ENCODE measurements around the gene TTYH2.

The TTYH2 gene

DNA sequence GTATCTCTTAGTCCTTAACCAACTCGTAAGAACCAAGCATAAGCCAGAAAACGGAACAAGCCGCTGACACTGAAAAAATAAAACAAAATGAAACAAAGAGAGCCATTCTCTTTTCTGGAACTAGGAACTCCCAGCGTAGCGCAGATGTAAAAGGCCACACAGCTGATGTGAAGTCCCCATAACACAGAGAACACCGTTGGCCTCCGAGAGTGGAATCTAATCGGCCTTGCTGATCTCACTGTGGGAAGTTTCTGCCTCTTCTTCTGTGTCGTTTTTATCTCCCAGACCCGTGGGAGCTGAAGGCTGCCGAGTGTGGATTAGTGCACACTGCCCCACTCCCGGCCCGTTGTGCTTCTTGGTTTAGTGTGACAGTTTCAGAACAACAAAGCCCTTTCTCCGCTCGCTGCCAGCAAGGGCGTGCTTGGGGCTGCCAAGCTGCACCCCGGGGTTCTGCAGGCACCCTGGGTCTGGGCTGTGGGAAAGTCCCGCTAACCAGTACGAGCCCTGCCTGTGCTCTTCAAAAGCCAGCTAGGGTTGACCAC lies 21.7 kb downstream of the TTYH2 start:
- no peak for DNase-seq (ENCODE audit: low read depth in 2 of 2)

DNA sequence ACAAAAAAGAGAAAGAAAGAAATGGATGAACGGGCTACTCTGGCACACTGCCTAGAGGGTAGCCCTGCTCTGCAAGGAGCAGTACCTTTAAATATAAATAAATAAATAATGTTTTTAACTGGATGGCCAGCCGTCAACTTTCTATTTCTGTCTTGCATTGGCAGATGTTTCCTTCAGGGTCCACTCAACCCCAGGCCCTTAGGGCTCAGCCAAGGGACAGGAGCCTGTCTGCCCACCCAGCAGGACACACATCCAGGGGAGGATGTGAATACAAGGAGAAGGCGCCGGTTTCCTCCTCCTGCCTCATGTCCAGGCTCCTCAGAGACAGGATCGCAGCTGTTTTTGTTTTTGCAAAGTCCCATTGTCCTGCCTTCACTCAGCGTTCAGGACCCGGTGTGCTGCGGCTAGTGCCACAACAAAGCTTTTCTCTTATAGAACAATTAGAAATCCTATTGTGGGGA lies 22.6 kb downstream of the TTYH2 start:
- no peak for DNase-seq (ENCODE audit: low read depth in 2 of 2)

- no peak for DNase-seq (ENCODE audit: low read depth in 2 of 2)
These were observed 23.9 kb downstream of the TTYH2 start for GRCh38 chr17:74237321-74237720.

DNA sequence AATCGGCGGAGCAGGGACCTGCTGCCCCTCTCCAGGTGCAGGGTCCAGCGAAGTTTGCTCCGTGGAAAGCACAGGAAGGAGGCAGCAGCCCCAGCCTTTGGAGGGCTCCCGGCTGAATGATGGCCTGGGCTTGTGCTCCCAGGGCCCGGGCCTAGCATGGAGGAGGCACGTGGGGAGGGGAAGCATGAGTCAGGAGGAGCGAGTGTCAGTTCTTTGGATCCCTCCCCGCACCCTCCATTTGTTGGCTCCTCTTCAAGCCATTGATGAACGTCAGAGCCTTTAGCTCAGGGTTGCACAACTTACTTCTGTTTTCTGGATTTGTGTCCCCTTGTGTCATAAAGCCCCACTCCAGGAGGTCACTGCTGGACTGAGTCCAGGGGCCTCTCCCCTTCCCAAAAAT lies 25.8 kb downstream of the TTYH2 start:
- DNase-seq (ENCODE audit: low read depth in 2 of 2) = no peak

GRCh38 chr17:74240618-74241205 lies 27.3 kb downstream of the TTYH2 start:
- DNase-seq (ENCODE audit: low read depth in 2 of 2) = no peak

DNA sequence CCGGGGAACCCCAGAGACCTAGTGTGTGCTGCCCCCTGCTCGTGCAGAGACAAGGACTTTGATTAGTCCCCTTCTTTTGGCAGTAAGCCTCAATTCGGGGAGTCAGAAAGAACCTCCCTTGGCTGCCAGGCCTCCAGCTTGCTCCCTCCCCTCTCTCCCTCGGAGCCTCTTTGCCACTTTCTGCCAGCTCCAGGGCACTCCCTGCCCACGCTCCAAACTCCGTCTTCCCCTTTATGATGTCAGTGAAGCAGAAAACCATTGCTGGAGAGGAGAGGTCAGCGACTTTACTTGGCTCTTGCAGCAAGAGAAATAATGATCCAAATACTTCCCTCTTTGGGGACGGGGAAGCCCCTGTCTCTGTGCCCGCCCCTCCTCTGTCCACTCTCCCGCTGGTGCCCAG lies 28.1 kb downstream of the TTYH2 start:
- no peak for DNase-seq (ENCODE audit: low read depth in 2 of 2)

- no peak for DNase-seq (ENCODE audit: low read depth in 2 of 2)
These were observed 28.5 kb downstream of the TTYH2 start for GRCh38 chr17:74241847-74242246.

GRCh38 chr17:74243013-74243755 lies 29.8 kb downstream of the TTYH2 start:
- DNase-seq (ENCODE audit: low read depth in 2 of 2) = no peak

DNA sequence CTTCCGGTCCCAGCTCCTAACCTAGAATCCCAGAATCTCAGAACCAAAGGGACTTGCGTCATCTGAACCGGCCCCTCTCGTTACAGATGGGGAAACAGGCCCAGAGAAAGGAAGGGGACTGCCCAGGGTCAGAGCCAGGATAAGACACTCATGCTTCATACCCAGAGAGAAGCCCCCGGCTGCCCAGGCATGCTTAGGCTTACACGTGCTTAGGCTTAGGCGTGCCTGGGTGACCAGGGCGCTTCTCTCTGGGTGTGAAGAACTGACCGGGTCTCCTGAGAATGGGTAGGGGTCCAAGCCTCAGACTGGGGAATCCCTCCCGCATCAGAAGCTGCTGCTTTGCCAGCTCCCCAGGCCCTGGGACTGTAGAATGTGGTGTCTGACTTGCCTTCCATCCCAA lies 30.8 kb downstream of the TTYH2 start:
- no peak for DNase-seq (ENCODE audit: low read depth in 2 of 2)

DNA sequence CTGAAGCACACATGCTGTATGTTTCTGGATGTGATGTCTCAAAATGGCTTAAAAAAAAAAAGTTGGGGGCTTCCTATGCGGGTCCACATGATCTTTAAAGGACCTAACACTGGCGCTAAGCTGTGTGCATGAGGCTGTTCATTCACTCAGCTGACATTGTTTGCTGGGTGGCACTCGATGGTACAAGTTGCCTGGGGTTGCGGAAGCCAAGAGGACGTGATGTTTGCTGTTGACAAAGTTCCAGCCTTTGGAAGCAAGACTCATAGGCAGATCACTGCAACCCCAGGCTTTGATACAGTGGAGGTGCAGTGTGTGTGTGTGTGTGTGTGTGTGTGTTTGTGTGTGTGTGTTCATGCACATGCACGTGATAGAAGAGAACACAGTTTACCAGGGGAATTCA lies 31.2 kb downstream of the TTYH2 start:
- DNase-seq (ENCODE audit: low read depth in 2 of 2) = no peak

DNA sequence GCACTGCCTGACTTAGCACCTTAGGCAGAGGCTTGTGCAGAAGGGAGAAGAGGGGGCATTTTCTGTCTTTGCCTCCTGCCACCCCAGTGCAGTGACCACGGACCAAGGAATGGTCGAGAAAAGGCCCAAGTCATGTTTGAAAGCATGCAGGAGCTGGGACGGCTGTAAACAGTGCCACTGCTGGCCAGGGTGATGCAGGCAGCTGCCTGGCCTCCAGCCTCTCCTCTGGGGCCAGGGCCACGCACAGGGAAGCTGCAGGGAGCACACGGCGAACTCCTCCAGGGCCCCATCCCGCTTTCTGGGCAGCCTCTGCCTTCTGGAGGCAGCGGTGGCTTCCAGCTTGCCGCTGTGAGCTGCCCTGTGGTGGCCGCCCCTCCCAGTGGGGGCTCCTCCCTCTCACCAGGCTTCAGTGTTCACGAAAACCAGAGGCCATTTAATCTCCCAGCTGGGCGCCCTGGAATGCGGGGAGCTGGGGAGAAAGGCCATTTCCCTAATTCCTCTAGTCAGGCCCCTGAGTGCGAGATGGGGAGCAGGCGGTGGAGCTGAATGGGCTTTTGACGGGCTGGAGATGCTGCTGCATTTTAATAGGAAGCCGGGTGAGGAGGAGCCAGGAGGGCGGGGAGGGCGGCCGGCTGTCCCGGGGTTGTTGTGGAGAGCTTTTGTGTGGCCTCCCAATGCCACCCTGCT lies 31.9 kb downstream of the TTYH2 start:
- no peak for DNase-seq (ENCODE audit: low read depth in 2 of 2)

DNA sequence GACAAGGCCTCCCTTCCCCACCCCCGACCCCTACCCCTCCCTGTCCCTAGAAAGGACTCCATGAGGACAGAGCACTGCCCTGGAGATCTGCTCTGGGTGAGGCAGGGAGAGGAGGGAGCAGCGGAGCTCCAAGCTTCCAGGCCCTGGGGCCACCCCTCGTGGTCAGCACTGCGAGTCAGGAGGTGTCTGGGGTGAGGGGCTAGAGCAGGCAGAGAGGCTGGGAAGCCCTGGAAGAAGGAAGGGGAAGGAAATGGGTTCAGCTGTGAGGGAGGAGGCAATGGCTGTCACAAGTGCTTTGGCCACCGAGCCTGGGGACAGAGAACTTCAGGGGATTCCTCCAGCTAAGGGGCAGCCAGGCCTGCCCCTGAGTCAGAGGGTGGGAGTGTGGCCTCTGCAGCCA lies 32.5 kb downstream of the TTYH2 start:
- DNase-seq (ENCODE audit: low read depth in 2 of 2) = no peak

DNA sequence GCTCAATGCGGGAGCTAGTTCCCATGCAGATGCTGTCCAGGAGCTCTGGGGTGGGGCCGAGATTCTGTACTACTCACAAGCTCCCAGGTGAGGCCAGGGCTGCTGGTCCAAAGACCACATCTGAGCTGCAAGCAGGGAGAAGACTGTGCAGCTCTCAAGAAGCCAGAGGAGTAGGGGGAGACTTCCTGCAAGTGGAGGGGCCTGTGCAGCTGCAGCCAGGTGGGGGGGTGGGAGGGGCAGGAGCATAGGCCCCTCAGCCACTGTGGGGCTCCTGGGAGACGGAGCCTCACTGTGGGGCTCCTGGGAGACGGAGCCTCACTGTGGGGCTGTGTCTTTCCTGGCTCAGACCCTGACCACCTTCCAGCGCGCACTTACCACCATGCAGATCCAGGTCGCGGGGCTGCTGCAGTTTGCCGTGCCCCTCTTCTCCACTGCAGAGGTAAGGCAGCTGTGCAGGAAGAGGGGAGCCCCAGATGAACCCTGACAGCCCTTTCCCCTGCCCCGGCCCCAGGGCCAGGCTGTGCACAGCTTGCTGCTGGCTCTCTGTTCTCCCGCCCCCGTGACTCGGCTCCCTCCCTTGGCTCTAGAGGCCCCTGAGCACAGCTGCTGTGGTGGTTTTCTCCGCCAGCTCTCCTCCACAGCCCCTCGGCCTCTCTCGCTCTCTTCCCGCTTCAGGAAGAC lies 36.4 kb downstream of the TTYH2 start:
- no peak for DNase-seq (ENCODE audit: low read depth in 2 of 2)

DNA sequence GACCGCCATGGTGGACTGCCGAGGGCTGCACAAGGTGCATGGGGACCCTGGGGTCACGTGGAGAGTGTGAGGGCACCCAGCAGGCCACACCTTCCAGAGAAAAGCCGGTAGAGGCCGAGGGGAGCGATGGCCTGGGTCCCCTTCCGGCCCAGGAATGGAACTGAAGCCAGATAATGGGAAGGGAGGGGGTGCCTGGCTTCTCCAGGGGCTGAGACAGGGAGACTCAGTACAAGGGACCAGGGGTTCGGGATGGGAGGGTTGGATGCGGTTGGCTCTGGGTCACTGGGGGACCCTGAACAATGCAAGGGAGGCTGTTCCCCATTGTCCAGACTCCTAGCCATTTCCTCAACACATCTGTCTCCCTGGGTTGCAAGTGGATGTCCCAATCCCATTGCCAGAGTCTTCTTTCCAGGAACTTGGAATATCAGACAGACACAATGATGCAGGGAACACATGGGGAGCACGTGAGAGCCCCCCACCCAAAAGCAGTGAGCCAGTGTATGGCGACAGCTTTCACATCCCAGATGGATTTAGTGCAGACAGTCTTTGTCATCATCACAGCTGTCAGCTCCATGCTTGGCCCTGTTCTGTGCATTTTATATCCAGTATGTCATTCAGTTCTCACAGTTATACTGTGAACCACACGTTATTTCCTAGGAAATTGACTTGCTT lies 37.1 kb downstream of the TTYH2 start:
- no peak for DNase-seq (ENCODE audit: low read depth in 2 of 2)

DNA sequence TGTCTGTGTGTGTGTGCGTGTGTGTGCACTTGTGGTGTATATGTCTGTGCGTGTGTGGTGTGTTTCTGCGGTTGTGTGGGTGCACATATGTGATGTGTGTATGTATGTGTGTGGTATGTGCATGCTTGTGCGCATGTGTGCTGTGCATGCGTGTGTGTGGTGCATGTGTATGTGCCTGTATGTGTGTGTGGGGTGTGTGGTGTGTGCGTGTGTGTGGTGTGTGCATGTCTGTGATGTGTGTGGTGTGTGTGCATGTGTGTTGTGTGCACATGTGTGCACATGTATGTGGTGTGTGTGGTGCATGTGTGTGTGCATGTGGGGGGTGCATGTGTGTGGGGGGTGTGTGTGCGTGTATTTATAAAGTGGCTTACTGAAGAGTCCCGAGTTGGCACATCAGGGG lies 37.7 kb downstream of the TTYH2 start:
- DNase-seq (ENCODE audit: low read depth in 2 of 2) = no peak

DNA sequence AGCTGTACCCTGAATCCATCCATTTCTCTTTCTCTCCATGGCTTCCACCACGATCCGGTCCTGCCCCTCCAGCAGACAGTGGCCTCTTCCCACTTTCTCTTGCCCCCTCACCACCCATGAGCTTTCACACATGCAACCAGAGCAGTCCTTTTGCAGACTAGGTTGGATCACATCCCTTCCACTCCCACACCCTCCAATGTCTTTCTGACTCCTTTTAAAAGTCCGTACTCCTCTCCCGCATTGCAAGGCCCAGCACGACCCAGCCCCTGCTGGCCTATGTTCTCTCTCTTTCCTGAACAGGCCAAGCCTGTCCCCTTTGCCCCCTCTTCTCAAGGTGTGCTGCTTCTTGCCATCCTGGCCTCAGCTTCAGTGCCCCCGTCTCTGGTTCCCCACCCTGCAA lies 38.2 kb downstream of the TTYH2 start:
- DNase-seq (ENCODE audit: low read depth in 2 of 2) = no peak

DNA sequence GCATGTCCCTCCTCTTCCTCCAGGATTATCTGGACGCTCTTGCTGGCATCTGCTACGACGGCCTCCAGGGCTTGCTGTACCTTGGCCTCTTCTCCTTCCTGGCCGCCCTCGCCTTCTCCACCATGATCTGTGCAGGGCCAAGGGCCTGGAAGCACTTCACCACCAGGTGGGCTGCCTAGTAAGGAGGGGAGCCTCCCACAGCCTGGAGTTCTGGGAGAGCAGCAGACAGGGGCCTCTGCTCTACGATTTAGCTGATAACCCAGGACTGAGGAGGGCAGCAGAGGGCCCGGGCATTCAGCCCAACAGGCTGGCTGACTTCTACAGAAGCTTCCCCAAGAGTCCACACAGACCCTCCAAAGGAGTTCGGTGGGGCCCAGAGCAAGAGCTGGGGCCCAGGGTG lies 38.8 kb downstream of the TTYH2 start:
- no peak for DNase-seq (ENCODE audit: low read depth in 2 of 2)

- no peak for DNase-seq (ENCODE audit: low read depth in 2 of 2)
These were observed 39.7 kb downstream of the TTYH2 start for GRCh38 chr17:74253036-74253435.

- no peak for DNase-seq (ENCODE audit: low read depth in 2 of 2)
These were observed 43.9 kb downstream of the TTYH2 start for GRCh38 chr17:74257311-74257710.

GRCh38 chr17:74259667-74260524 lies 46.5 kb downstream of the TTYH2 start:
- DNase-seq (ENCODE audit: low read depth in 2 of 2) = no peak

GRCh38 chr17:74260525-74260850 lies 47.1 kb downstream of the TTYH2 start:
- no peak for DNase-seq (ENCODE audit: low read depth in 2 of 2)

Data from stimulated activated CD8-positive, alpha-beta memory T cell treated with anti-CD3 and anti-CD28 coated beads, Interleukin-2, amount 100 ng/mL, for 1 hour (primary cell).